NT2/D1 (cell line): Measurements from ENCODE around the gene TNFAIP2.

Experiments used
- DNase-seq: peaks from one replicate; pipeline ENCODE4 v3.0.0-alpha.2; 2011; ENCODE audit warnings: low read depth, low spot score
- H3K27me3 ChIP-seq: 2 replicates; pipeline ENCODE4 v1.6.0; 2011; ENCODE audit warnings: mild to moderate bottlenecking; ENCODE audit not compliant: insufficient read length, insufficient read depth
- H3K36me3 ChIP-seq: 2 replicates; pipeline ENCODE4 v1.6.1; 2011; ENCODE audit warnings: mild to moderate bottlenecking, low read length, mixed read lengths; ENCODE audit not compliant: insufficient read depth, insufficient read length
- H3K4me1 ChIP-seq: 2 replicates; pipeline ENCODE4 v1.5.1; 2011; ENCODE audit not compliant: insufficient read depth, insufficient read length
- H3K4me3 ChIP-seq: 2 replicates; pipeline ENCODE4 v1.5.1; 2011; ENCODE audit warnings: low read depth; ENCODE audit not compliant: insufficient read length
- H3K9ac ChIP-seq: 2 replicates; pipeline ENCODE4 v1.6.0; 2011; ENCODE audit warnings: low read depth; ENCODE audit not compliant: insufficient read length
- H3K9me3 ChIP-seq: 2 replicates; pipeline ENCODE4 v1.5.1; 2011; ENCODE audit warnings: mild to moderate bottlenecking, low read length; ENCODE audit not compliant: insufficient read depth
- SUZ12 ChIP-seq: IDR thresholded peaks from 2 replicates; pipeline ENCODE4 v1.6.1; 2011; ENCODE audit not compliant: insufficient read length, insufficient read depth; ENCODE audit errors: extremely low read depth
- YY1 ChIP-seq: IDR thresholded peaks from 2 replicates; pipeline ENCODE4 v1.6.1; 2011; ENCODE audit not compliant: insufficient read length, insufficient read depth
- ZNF274 ChIP-seq: IDR thresholded peaks from 2 replicates; pipeline ENCODE4 v1.6.1; 2011; ENCODE audit warnings: mild to moderate bottlenecking, low read depth, low read length

TNFAIP2 gene

DNA sequence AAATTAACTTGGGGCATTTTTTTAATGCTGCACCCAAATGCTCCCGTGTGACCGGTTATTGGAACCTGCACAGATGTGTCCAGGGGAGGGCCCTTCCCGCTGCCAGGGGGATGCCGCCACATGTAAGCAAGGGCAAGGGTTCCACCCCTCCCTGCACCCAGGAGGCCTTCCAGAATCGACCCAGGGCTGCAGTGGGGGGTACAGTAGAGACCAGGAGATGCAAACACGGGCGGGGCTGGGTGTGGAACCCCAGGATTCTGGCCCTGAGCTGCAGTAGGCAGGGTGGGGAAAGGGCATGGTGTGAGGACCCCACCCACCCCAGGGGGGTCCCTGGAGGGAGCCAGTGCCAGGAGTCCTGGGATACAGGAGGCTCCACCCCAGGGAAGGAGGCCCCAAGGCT, 54.1 kb downstream of the TNFAIP2 start:
- Histone ChIP-seq H3K27me3 (no peaks in the 10 kb centered on the region), H3K9ac (no peak overlapping the region), H3K4me1 (no peaks in the 10 kb centered on the region), H3K9me3 (peaks cover 22% of the 10 kb centered on the region), H3K4me3 (no peak overlapping the region), H3K36me3 (no peaks in the 10 kb centered on the region)
- no peak for DNase-seq
- TF ChIP-seq ZNF274 = no peak
- TF ChIP-seq YY1 = no peak
- no peak for TF ChIP-seq SUZ12

- Histone ChIP-seq H3K4me1 (no peaks in the 10 kb centered on the region), H3K36me3 (no peaks in the 10 kb centered on the region), H3K9me3 (peaks cover 18% of the 10 kb centered on the region), H3K4me3 (no peak overlapping the region), H3K27me3 (no peaks in the 10 kb centered on the region), H3K9ac (no peak overlapping the region)
- TF ChIP-seq SUZ12 = no peak
- no peak for TF ChIP-seq ZNF274
- no peak for TF ChIP-seq YY1
- DNase-seq = no peak
Measured at GRCh38 chr14:103178521-103178920, 55.3 kb downstream of the TNFAIP2 start.

GRCh38 chr14:103179094-103179493, 55.8 kb downstream of the TNFAIP2 start:
- DNase-seq = no peak
- H3K9me3 ChIP-seq = peaks cover 12% of the 10 kb centered on the region
- no peak overlapping the region for H3K9ac ChIP-seq
- no peak overlapping the region for H3K4me3 ChIP-seq
- no peak for TF ChIP-seq ZNF274
- no peak for TF ChIP-seq YY1
- no peak for TF ChIP-seq SUZ12
- no peaks in the 10 kb centered on the region for H3K36me3 ChIP-seq
- no peaks in the 10 kb centered on the region for H3K4me1 ChIP-seq
- no peaks in the 10 kb centered on the region for H3K27me3 ChIP-seq

- Histone ChIP-seq H3K4me1 (no peaks in the 10 kb centered on the region), H3K9me3 (peaks cover under 1% of the 10 kb centered on the region; the same call in 1 of the 2 replicates), H3K4me3 (no peak overlapping the region), H3K36me3 (no peaks in the 10 kb centered on the region), H3K27me3 (no peaks in the 10 kb centered on the region), H3K9ac (no peak overlapping the region)
- TF ChIP-seq SUZ12 = no peak
- no peak for TF ChIP-seq YY1
- TF ChIP-seq ZNF274 = no peak
- no peak for DNase-seq
Measured at GRCh38 chr14:103180331-103180730, 57.1 kb downstream of the TNFAIP2 start.

GRCh38 chr14:103184046-103184445, 60.8 kb downstream of the TNFAIP2 start:
- Histone ChIP-seq H3K9ac (no peak overlapping the region), H3K36me3 (no peaks in the 10 kb centered on the region), H3K4me1 (peaks cover 5% of the 10 kb centered on the region), H3K9me3 (no peaks in the 10 kb centered on the region), H3K27me3 (no peaks in the 10 kb centered on the region), H3K4me3 (no peak overlapping the region)
- no peak for DNase-seq
- TF ChIP-seq YY1 = no peak
- no peak for TF ChIP-seq SUZ12
- TF ChIP-seq ZNF274 = no peak

GRCh38 chr14:103185051-103186029, 62.1 kb downstream of the TNFAIP2 start:
- Histone ChIP-seq H3K4me1 (peaks cover 5% of the 10 kb centered on the region), H3K27me3 (peaks cover under 1% of the 10 kb centered on the region), H3K36me3 (no peaks in the 10 kb centered on the region), H3K9ac (no peak overlapping the region), H3K9me3 (no peaks in the 10 kb centered on the region), H3K4me3 (no peak overlapping the region)
- TF ChIP-seq ZNF274 (no peak), SUZ12 (no peak), YY1 (no peak)
- no peak for DNase-seq

DNA sequence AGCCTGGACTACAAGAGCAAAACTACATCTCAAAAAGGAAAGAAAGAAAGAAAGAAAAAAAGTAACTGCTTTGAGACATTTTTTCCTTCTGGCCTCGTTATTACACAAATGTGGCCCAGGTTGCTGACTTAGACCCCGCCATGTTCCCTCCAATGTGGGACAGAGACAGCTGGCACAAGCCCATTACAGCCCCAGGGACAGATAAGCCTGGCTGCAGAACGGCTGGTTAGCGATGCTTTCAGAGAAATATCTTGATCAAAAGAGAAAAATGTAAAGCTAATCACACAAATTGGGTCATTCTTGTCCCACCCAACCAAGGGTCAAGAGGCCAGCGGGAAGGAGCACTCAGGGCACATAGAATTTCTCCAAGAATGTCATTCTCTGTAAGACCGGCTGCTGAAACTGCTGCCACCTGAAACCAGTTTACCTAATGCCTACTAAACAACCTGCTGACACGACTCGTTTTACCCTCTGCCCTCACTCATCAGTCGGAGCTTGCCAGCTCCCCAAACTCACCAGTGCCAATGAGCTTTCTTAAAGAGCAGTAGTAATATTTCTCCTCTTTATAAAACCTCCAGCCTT, 63.1 kb downstream of the TNFAIP2 start:
- Histone ChIP-seq H3K9me3 (no peaks in the 10 kb centered on the region), H3K9ac (peak overlapping the region; percentile 42), H3K4me3 (no peak overlapping the region), H3K36me3 (no peaks in the 10 kb centered on the region), H3K27me3 (peaks cover 6% of the 10 kb centered on the region), H3K4me1 (peaks cover 5% of the 10 kb centered on the region)
- TF ChIP-seq YY1 = no peak
- TF ChIP-seq ZNF274 = no peak
- no peak for TF ChIP-seq SUZ12
- no peak for DNase-seq
